Measurements from ENCODE around the gene SLC35D1.

SLC35D1 gene

GRCh38 chr1:67053785-67054772, at the start of gene SLC35D1:
Gene SLC35D1 (minus strand): TSS chr1:67054148. CDS start chr1:67054013, 135 bp downstream.
- H3K9ac ChIP-seq (ENCODE audit: low read length), result peak within 1 kb of the TSS; percentile 89
- H3K9me3 ChIP-seq (ENCODE audit: control insufficient read depth, low read length), result no peaks in the 10 kb centered on the region
- H3K36me3 ChIP-seq (ENCODE audit: control insufficient read depth, insufficient read depth, low read length), result no peaks in the 10 kb centered on the region
- H3K4me1 ChIP-seq (ENCODE audit: control insufficient read depth, insufficient read depth, low read length), result peaks cover 15% of the 10 kb centered on the region
- H3K4me3 ChIP-seq (ENCODE audit: low read length), result peak within 1 kb of the TSS; percentile 91
- H3K27me3 ChIP-seq (ENCODE audit: control insufficient read depth, insufficient read depth, low read length), result no peaks in the 10 kb centered on the region

GRCh38 chr1:67103548-67103947, 49.6 kb upstream of the SLC35D1 start:
- Histone ChIP-seq H3K4me3 (ENCODE audit: low read length) (no peak overlapping the region), H3K27me3 (ENCODE audit: control insufficient read depth, insufficient read depth, low read length) (no peaks in the 10 kb centered on the region), H3K4me1 (ENCODE audit: control insufficient read depth, insufficient read depth, low read length) (peaks cover 5% of the 10 kb centered on the region), H3K36me3 (ENCODE audit: control insufficient read depth, insufficient read depth, low read length) (no peaks in the 10 kb centered on the region), H3K9ac (ENCODE audit: low read length) (peak overlapping the region; percentile 16), H3K9me3 (ENCODE audit: control insufficient read depth, low read length) (no peaks in the 10 kb centered on the region)

GRCh38 chr1:67100833-67101232, 46.9 kb upstream of the SLC35D1 start:
- H3K27me3 ChIP-seq (ENCODE audit: control insufficient read depth, insufficient read depth, low read length), result no peaks in the 10 kb centered on the region
- no peak overlapping the region for H3K9ac ChIP-seq (ENCODE audit: low read length)
- no peaks in the 10 kb centered on the region for H3K9me3 ChIP-seq (ENCODE audit: control insufficient read depth, low read length)
- no peaks in the 10 kb centered on the region for H3K36me3 ChIP-seq (ENCODE audit: control insufficient read depth, insufficient read depth, low read length)
- H3K4me1 ChIP-seq (ENCODE audit: control insufficient read depth, insufficient read depth, low read length), result peaks cover 5% of the 10 kb centered on the region
- H3K4me3 ChIP-seq (ENCODE audit: low read length), result no peak overlapping the region

- H3K4me1 ChIP-seq (ENCODE audit: control insufficient read depth, insufficient read depth, low read length), result no peaks in the 10 kb centered on the region
- H3K9ac ChIP-seq (ENCODE audit: low read length), result no peak overlapping the region
- no peaks in the 10 kb centered on the region for H3K36me3 ChIP-seq (ENCODE audit: control insufficient read depth, insufficient read depth, low read length)
- H3K27me3 ChIP-seq (ENCODE audit: control insufficient read depth, insufficient read depth, low read length), result no peaks in the 10 kb centered on the region
- H3K4me3 ChIP-seq (ENCODE audit: low read length), result no peak overlapping the region
- H3K9me3 ChIP-seq (ENCODE audit: control insufficient read depth, low read length), result no peaks in the 10 kb centered on the region
Observed at GRCh38 chr1:67097305-67097704, 43.4 kb upstream of the SLC35D1 start.

GRCh38 chr1:67094191-67094590, 40.2 kb upstream of the SLC35D1 start:
- no peak overlapping the region for H3K4me3 ChIP-seq (ENCODE audit: low read length)
- H3K27me3 ChIP-seq (ENCODE audit: control insufficient read depth, insufficient read depth, low read length), result no peaks in the 10 kb centered on the region
- H3K4me1 ChIP-seq (ENCODE audit: control insufficient read depth, insufficient read depth, low read length), result no peaks in the 10 kb centered on the region
- no peaks in the 10 kb centered on the region for H3K36me3 ChIP-seq (ENCODE audit: control insufficient read depth, insufficient read depth, low read length)
- no peak overlapping the region for H3K9ac ChIP-seq (ENCODE audit: low read length)
- no peaks in the 10 kb centered on the region for H3K9me3 ChIP-seq (ENCODE audit: control insufficient read depth, low read length)

- H3K9me3 ChIP-seq (ENCODE audit: control insufficient read depth, low read length), result no peaks in the 10 kb centered on the region
- H3K9ac ChIP-seq (ENCODE audit: low read length), result no peak overlapping the region
- H3K4me1 ChIP-seq (ENCODE audit: control insufficient read depth, insufficient read depth, low read length), result no peaks in the 10 kb centered on the region
- H3K4me3 ChIP-seq (ENCODE audit: low read length), result no peak overlapping the region
- no peaks in the 10 kb centered on the region for H3K36me3 ChIP-seq (ENCODE audit: control insufficient read depth, insufficient read depth, low read length)
- H3K27me3 ChIP-seq (ENCODE audit: control insufficient read depth, insufficient read depth, low read length), result no peaks in the 10 kb centered on the region
Observed at GRCh38 chr1:67089685-67090208, 35.8 kb upstream of the SLC35D1 start.

- H3K4me1 ChIP-seq (ENCODE audit: control insufficient read depth, insufficient read depth, low read length), result no peaks in the 10 kb centered on the region
- H3K9me3 ChIP-seq (ENCODE audit: control insufficient read depth, low read length), result no peaks in the 10 kb centered on the region
Observed at GRCh38 chr1:67088440-67088839, 34.5 kb upstream of the SLC35D1 start.

GRCh38 chr1:67085326-67085725, 31.4 kb upstream of the SLC35D1 start:
- Histone ChIP-seq H3K4me3 (ENCODE audit: low read length) (no peak overlapping the region), H3K9ac (ENCODE audit: low read length) (no peak overlapping the region), H3K27me3 (ENCODE audit: control insufficient read depth, insufficient read depth, low read length) (no peaks in the 10 kb centered on the region), H3K4me1 (ENCODE audit: control insufficient read depth, insufficient read depth, low read length) (no peaks in the 10 kb centered on the region), H3K36me3 (ENCODE audit: control insufficient read depth, insufficient read depth, low read length) (no peaks in the 10 kb centered on the region), H3K9me3 (ENCODE audit: control insufficient read depth, low read length) (no peaks in the 10 kb centered on the region)

More at GRCh38 chr1:67088440-67088839, 34.5 kb upstream of the SLC35D1 start:
- H3K4me3 ChIP-seq (ENCODE audit: low read length), result no peak overlapping the region
- H3K27me3 ChIP-seq (ENCODE audit: control insufficient read depth, insufficient read depth, low read length), result no peaks in the 10 kb centered on the region
- no peaks in the 10 kb centered on the region for H3K36me3 ChIP-seq (ENCODE audit: control insufficient read depth, insufficient read depth, low read length)
- H3K9ac ChIP-seq (ENCODE audit: low read length), result no peak overlapping the region

GRCh38 chr1:67084765-67085318, 30.9 kb upstream of the SLC35D1 start:
- Histone ChIP-seq H3K27me3 (ENCODE audit: control insufficient read depth, insufficient read depth, low read length) (no peaks in the 10 kb centered on the region), H3K9ac (ENCODE audit: low read length) (no peak overlapping the region), H3K9me3 (ENCODE audit: control insufficient read depth, low read length) (no peaks in the 10 kb centered on the region), H3K36me3 (ENCODE audit: control insufficient read depth, insufficient read depth, low read length) (no peaks in the 10 kb centered on the region), H3K4me3 (ENCODE audit: low read length) (no peak overlapping the region), H3K4me1 (ENCODE audit: control insufficient read depth, insufficient read depth, low read length) (no peaks in the 10 kb centered on the region)

- Histone ChIP-seq H3K4me1 (ENCODE audit: control insufficient read depth, insufficient read depth, low read length) (no peaks in the 10 kb centered on the region), H3K27me3 (ENCODE audit: control insufficient read depth, insufficient read depth, low read length) (no peaks in the 10 kb centered on the region), H3K9ac (ENCODE audit: low read length) (no peak overlapping the region), H3K36me3 (ENCODE audit: control insufficient read depth, insufficient read depth, low read length) (no peaks in the 10 kb centered on the region), H3K4me3 (ENCODE audit: low read length) (no peak overlapping the region), H3K9me3 (ENCODE audit: control insufficient read depth, low read length) (no peaks in the 10 kb centered on the region)
Observed at GRCh38 chr1:67078291-67078690, 24.3 kb upstream of the SLC35D1 start.

GRCh38 chr1:67077593-67077992, 23.6 kb upstream of the SLC35D1 start:
- no peak overlapping the region for H3K4me3 ChIP-seq (ENCODE audit: low read length)
- H3K27me3 ChIP-seq (ENCODE audit: control insufficient read depth, insufficient read depth, low read length), result no peaks in the 10 kb centered on the region
- no peaks in the 10 kb centered on the region for H3K36me3 ChIP-seq (ENCODE audit: control insufficient read depth, insufficient read depth, low read length)
- H3K4me1 ChIP-seq (ENCODE audit: control insufficient read depth, insufficient read depth, low read length), result no peaks in the 10 kb centered on the region
- no peaks in the 10 kb centered on the region for H3K9me3 ChIP-seq (ENCODE audit: control insufficient read depth, low read length)
- H3K9ac ChIP-seq (ENCODE audit: low read length), result no peak overlapping the region

- Histone ChIP-seq H3K4me1 (ENCODE audit: control insufficient read depth, insufficient read depth, low read length) (no peaks in the 10 kb centered on the region), H3K9ac (ENCODE audit: low read length) (no peak overlapping the region), H3K9me3 (ENCODE audit: control insufficient read depth, low read length) (no peaks in the 10 kb centered on the region), H3K27me3 (ENCODE audit: control insufficient read depth, insufficient read depth, low read length) (no peaks in the 10 kb centered on the region), H3K4me3 (ENCODE audit: low read length) (no peak overlapping the region), H3K36me3 (ENCODE audit: control insufficient read depth, insufficient read depth, low read length) (no peaks in the 10 kb centered on the region)
Observed at GRCh38 chr1:67072749-67073148, 18.8 kb upstream of the SLC35D1 start.

All from mucosa of stomach (tissue), 1 donor.